Stimulated activated CD8-positive, alpha-beta memory T cell treated with anti-CD3 and anti-CD28 coated beads, Interleukin-12 subunit alpha, Interleukin-12 subunit beta, amount 100 ng/mL, for 24 hours (primary cell): ENCODE results near the gene SP9.
"Not testable (repeated sequence)": the region's sequence is repeated elsewhere in the genome, so short reads cannot be mapped to it uniquely, and the experiment has no call there.

Experiments
- DNase-seq: peaks from one replicate; pipeline ENCODE4 v3.0.0-alpha.2; 2020; ENCODE audit errors: extremely low read depth

Gene SP9

GRCh38 chr2:174344716-174345461 lies 10.1 kb downstream of the SP9 start:
- no peak for DNase-seq

DNA sequence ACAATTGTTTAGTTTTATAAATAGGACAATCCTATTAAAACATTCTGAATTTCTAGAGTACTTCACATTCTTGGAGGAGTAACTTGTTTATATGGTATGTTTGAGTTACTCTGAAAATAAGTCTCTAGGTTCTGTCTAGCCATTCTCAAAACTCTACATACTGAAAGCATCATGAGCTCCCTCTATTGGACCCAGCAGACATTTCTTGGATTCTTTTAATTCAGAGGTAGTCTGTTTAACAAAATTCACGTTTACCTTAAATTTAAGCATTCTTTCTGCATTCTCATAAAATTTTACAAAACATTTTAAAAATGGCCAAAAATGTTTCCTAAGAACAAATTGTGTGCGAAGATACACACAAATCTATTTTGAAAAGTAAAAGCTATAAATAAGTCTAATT lies 15.3 kb downstream of the SP9 start:
- no peak for DNase-seq

- DNase-seq: no peak
Observed at GRCh38 chr2:174350593-174351181, 15.9 kb downstream of the SP9 start.

- DNase-seq: no peak
Observed at GRCh38 chr2:174353004-174353403, 18.2 kb downstream of the SP9 start.

- DNase-seq: no peak
Observed at GRCh38 chr2:174356347-174356746, 21.6 kb downstream of the SP9 start.

DNA sequence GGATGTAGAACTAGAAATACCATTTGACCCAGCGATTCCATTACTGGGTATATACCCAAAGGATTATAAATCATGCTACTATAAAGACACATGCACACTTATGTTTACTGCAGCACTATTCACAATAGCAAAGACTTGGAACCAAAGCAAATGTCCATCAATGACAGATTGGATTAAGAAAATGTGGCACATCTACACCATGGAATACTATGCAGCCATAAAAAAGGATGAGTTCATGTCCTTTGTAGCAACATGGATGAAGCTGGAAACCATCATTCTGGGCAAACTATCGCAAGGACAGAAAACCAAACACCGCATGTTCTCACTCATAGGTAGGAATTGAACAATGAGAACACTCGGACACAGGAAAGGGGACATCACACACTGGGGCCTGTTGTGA lies 24.9 kb downstream of the SP9 start:
- DNase-seq: not testable (repeated sequence)

DNA sequence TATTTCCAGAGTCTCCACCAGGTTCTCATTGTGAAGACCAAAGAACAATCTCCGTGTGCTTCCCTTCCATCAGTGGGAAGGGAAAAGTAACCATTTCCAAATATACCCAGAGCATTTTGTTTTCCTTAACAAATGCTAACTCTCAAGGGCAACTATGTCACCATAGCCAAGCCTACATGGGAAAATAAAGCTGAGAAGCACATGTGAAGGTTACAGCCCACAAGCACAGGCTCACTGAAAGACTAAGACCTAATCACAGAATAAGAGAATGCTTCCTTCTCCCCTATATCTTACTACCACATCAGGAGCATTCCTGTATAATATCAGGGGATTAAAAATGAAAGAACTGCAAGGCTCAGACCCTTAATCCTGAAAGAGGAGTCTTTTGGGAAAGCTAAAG lies 28.2 kb downstream of the SP9 start:
- no peak for DNase-seq

DNA sequence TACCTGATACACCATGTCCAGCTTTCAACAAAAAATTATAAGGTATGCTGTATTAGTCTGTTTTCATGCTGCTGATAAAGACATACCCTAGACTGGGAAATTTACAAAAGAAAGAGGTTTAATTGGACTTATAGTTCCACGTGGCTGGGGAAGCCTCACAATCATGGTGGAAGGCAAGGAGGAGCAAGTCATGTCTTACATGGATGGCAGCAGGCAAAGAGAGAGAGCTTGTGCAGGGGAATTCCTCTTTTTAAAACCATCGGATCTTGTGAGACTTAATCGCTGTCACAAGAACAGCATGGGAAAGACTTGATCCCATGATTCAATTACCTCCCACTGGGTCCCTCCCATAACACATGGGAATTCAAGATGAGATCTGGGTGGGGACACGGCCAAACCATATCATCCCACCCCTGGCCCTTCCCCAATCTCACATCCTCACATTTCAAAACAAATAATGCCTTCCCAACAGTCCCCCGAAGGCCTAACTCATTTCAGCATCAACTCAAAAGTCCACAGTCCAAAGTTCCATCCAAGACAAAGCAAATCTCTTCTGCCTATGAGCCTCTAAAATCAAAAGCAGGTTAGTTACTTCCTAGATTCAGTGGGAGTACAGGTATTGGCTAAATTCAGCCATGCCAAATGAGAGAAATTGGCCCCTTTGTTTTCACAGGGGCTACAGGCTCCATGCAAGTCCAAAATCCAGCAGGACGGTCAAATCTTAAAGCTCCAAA lies 28.9 kb downstream of the SP9 start:
- not testable (repeated sequence) for DNase-seq

DNA sequence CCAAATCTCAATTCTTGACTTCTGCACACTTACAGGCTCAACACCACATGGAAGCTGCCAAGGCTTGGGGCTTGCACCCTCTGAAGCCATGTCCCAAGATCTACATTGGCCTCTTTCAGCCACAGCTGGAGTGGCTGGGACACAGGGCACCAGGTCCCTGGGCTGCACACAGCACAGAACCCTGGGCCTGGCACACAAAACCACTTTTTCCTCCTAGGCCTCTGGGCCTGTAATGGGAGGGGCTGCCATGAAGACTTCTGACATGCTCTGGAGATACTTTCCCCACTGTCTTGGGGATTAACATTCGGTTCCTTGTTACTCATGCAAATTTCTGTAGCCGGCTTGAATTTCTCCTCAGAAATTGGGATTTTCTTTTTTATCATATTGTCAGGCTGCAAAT lies 29.9 kb downstream of the SP9 start:
- no peak for DNase-seq

GRCh38 chr2:174365571-174365970 lies 30.8 kb downstream of the SP9 start:
- DNase-seq: no peak

- DNase-seq: no peak
Observed at GRCh38 chr2:174368691-174369090, 33.9 kb downstream of the SP9 start.

- DNase-seq: no peak
Observed at GRCh38 chr2:174376967-174377366, 42.2 kb downstream of the SP9 start.

DNA sequence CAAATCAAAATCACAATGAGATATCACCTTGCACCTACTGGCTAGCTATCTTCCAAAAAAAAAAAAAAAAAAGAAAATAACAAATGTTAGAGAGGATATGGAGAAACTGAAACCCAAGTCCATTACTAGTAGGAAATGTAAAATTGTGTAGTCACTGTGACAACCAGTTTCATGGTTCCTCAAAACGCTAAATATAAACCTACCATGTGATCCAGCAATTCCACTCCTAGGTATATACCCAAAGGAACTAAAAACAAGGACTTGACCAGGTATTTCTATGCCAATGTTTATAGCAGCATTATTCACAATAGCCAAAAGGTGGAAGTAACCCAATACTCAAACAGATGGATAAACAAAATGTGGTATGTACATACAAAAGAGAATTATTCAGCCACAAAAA lies 49.0 kb downstream of the SP9 start:
- DNase-seq: no peak

- no peak for DNase-seq
Observed at GRCh38 chr2:174385201-174385600, 50.4 kb downstream of the SP9 start.
